PC-3 (cell line): ENCODE measurements around the gene KCTD17. TPM values are rescaled to one million over a fixed set of nuclear protein-coding genes. Genes with fewer than 3 reads are reported as not detected.

ENCODE experiments used
- ATAC-seq: fragments of 200-7000 bp; cut with Tn5 transposase; 2 replicates; pipeline ENCODE4 v1.9.1; 2020; ENCODE audit warnings: mild to moderate bottlenecking, moderate library complexity
- BruUV-seq: library from RNA; stranded (reverse); fragments of 400-500 nt; replicated peaks from 2 replicates; lab custom pipeline; 2021; lab: Mats Ljungman, UMichigan
- CTCF ChIA-PET: fragments of 300-600 bp; sonication (Branson Sonifier 250); formaldehyde crosslinking; loops from one replicate; lab custom pipeline; 2022; ENCODE audit warnings: antibody characterized with exemption; lab: Charles Lee
- POLR2A ChIA-PET: fragments of 300-600 bp; sonication (Branson Sonifier 250); formaldehyde crosslinking; loops from one replicate; lab custom pipeline; 2022; ENCODE audit warnings: antibody characterized with exemption; ENCODE audit not compliant: unreplicated experiment; lab: Charles Lee
- DNase-seq: peaks from one replicate; pipeline ENCODE4 v3.0.0-alpha.2; 2015
- H2AFZ ChIP-seq: fragments of 300-600 bp; sonication (generic); 2 replicates; pipeline ENCODE4 v1.6.0; 2016; ENCODE audit warnings: antibody characterized with exemption, low read length
- H3F3A ChIP-seq: fragments of 300-600 bp; sonication (generic); one replicate; pipeline ENCODE4 v1.6.0; 2017; ENCODE audit warnings: antibody characterized with exemption, low read length, control low read depth, mild to moderate bottlenecking; ENCODE audit not compliant: unreplicated experiment
- H3K27ac ChIP-seq: fragments of 300-600 bp; sonication (generic); 2 replicates; pipeline ENCODE4 v1.5.1; 2016; ENCODE audit warnings: mild to moderate bottlenecking, low read length
- H3K27me3 ChIP-seq: fragments of 300-600 bp; sonication (generic); 2 replicates; pipeline ENCODE4 v1.6.1; 2016; ENCODE audit warnings: low read length, mixed read lengths
- H3K36me3 ChIP-seq: fragments of 300-600 bp; sonication (generic); 2 replicates; pipeline ENCODE4 v1.6.1; 2016; ENCODE audit warnings: low read depth, mixed run types, low read length, mixed read lengths
- H3K4me1 ChIP-seq: fragments of 300-600 bp; sonication (generic); 2 replicates; pipeline ENCODE4 v1.5.1; 2016; ENCODE audit warnings: low read length; ENCODE audit not compliant: insufficient read depth
- H3K4me2 ChIP-seq: fragments of 300-600 bp; sonication (generic); 2 replicates; pipeline ENCODE4 v1.6.0; 2016; ENCODE audit warnings: low read length
- H3K4me3 ChIP-seq: fragments of 300-600 bp; sonication (generic); 2 replicates; pipeline ENCODE4 v1.5.1; 2016; ENCODE audit warnings: mild to moderate bottlenecking, low read length, mixed read lengths
- H3K79me2 ChIP-seq: fragments of 300-600 bp; sonication (generic); 2 replicates; pipeline ENCODE4 v1.6.1; 2017; ENCODE audit warnings: low read length, mixed read lengths
- H3K9ac ChIP-seq: fragments of 300-600 bp; sonication (generic); 2 replicates; pipeline ENCODE4 v1.6.0; 2016; ENCODE audit warnings: mild to moderate bottlenecking, low read length
- H3K9me2 ChIP-seq: fragments of 300-600 bp; sonication (generic); replicated peaks from 2 replicates; pipeline ENCODE4 v1.6.1; 2016; ENCODE audit warnings: mixed run types, low read length, mixed read lengths
- H3K9me3 ChIP-seq: fragments of 300-600 bp; sonication (generic); 2 replicates; pipeline ENCODE4 v1.6.1; 2016; ENCODE audit warnings: low read length, mixed read lengths
- H4K20me1 ChIP-seq: fragments of 300-600 bp; sonication (generic); 2 replicates; pipeline ENCODE4 v1.6.1; 2016; ENCODE audit warnings: low read length, mixed read lengths
- EZH2 ChIP-seq: fragments of 300-600 bp; sonication (generic); IDR thresholded peaks from one replicate; pipeline ENCODE4 v1.6.1; 2017; ENCODE audit warnings: antibody characterized with exemption, mild to moderate bottlenecking, low read length; ENCODE audit not compliant: unreplicated experiment
- EZH2phosphoT487 ChIP-seq: fragments of 300-600 bp; sonication (generic); IDR thresholded peaks from 2 replicates; pipeline ENCODE4 v1.6.1; 2018; ENCODE audit warnings: mild to moderate bottlenecking, antibody characterized with exemption, low read length, borderline replicate concordance
- intact Hi-C: fragments of 100-400 bp; cut with micrococcal nuclease; formaldehyde crosslinking; loops from 2 replicates; pipeline ENCODE4 v1.9.0; 2023
- total RNA-seq: library from RNA; depleted of rRNA; stranded (reverse); fragments of >200 nt; gene quantifications from 2 replicates; pipeline ENCODE4 v1.2.3, GENCODE V29; 2014
- TF ChIP-seq, protein P1 (sequence below): fragments of 300-600 bp; sonication (generic); conservative IDR thresholded peaks from 2 replicates; pipeline ENCODE4 v1.5.1; 2017; ENCODE audit warnings: antibody characterized with exemption, low read depth, mild to moderate bottlenecking, low read length

Gene KCTD17
- total RNA-seq, 1 experiment from 2014 or later, result 25.9 TPM

DNA sequence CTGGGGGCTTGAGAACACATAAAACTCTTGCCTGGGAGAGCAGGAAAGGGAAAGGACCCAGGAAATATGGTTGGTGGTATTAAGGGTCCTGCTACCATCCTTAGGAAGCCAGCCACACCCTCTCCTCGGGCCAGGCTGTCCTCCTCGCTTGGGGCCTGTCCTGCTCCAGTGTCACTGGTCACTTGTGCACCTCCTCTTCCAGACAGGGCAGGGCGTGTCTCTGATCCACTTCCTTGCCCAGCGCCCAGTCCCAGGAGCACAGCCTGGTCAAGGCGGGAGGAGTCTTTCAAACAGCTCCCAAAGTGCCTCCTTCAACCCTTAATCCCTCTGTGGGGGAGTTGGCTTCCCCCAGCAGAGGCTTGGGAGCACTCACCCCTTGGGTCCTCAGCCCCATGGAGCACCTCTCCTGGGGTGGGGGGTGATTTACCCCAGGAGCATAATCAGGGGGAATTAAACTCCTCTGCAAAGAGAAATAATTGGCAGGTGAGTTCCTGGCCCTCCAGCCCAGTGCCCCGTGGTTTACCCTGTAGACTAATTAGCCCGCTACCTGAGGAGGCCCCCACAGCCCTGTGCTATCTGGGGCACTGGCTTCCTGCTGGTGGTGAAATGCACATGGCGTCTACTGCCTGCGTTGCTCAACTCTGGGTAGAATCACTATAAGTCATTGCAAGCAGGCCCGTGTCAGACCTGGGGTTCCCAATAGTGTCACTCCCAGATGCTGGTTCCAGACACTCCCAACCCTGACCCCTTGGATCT, 49.9 kb downstream of the KCTD17 start:
- CTCF ChIA-PET, result no interaction called here
- no peaks in the 10 kb centered on the region for H3K36me3 ChIP-seq
- no peak overlapping the region for H3K4me2 ChIP-seq
- H3K27me3 ChIP-seq, result no peaks in the 10 kb centered on the region
- no peaks in the 10 kb centered on the region for H3K9me3 ChIP-seq
- H3K4me1 ChIP-seq, result no peaks in the 10 kb centered on the region
- H3K9me2 ChIP-seq, result no peaks in the 10 kb centered on the region
- POLR2A ChIA-PET, result no interaction called here
- ATAC-seq, result no peak
- H3K79me2 ChIP-seq, result no peaks in the 10 kb centered on the region
- DNase-seq, result no peak
- no TSS peak for BruUV-seq
- H2AFZ ChIP-seq, result no peak overlapping the region
- H3K27ac ChIP-seq, result no peak overlapping the region
- no peak for TF ChIP-seq EZH2phosphoT487
- TF ChIP-seq, protein P1, sequence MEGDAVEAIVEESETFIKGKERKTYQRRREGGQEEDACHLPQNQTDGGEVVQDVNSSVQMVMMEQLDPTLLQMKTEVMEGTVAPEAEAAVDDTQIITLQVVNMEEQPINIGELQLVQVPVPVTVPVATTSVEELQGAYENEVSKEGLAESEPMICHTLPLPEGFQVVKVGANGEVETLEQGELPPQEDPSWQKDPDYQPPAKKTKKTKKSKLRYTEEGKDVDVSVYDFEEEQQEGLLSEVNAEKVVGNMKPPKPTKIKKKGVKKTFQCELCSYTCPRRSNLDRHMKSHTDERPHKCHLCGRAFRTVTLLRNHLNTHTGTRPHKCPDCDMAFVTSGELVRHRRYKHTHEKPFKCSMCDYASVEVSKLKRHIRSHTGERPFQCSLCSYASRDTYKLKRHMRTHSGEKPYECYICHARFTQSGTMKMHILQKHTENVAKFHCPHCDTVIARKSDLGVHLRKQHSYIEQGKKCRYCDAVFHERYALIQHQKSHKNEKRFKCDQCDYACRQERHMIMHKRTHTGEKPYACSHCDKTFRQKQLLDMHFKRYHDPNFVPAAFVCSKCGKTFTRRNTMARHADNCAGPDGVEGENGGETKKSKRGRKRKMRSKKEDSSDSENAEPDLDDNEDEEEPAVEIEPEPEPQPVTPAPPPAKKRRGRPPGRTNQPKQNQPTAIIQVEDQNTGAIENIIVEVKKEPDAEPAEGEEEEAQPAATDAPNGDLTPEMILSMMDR, result no peak
- no peaks in the 10 kb centered on the region for H3F3A ChIP-seq
- intact Hi-C loops, result no loop called here
- H3K4me3 ChIP-seq, result no peak overlapping the region
- no peaks in the 10 kb centered on the region for H4K20me1 ChIP-seq
- no peak overlapping the region for H3K9ac ChIP-seq

DNA sequence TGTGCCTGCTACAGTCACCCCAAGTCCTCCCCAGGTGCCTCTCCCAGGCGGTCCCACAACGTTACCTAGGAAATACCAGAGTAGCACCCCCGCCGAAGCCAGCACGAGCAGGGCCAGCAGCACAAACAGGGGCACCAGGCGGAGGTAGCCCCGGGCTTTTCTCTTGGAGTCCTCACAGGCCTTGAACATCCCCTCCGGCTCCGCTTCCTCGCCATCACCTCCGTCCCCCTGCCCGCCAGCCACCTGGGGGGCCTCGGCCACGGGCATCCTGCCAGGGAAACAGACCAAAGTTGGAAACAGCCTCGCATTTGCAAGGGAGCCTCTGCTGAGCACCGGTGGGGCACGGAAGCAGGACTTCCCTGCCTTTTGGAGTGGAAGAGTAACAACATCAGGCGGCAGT, 51.6 kb downstream of the KCTD17 start:
- no peaks in the 10 kb centered on the region for H4K20me1 ChIP-seq
- no peak overlapping the region for H3K4me2 ChIP-seq
- CTCF ChIA-PET, result no interaction called here
- H3K9me3 ChIP-seq, result no peaks in the 10 kb centered on the region
- BruUV-seq, result no TSS peak
- H3K4me1 ChIP-seq, result no peaks in the 10 kb centered on the region
- DNase-seq (no peak), ATAC-seq (no peak)
- POLR2A ChIA-PET, result no interaction called here
- TF ChIP-seq, protein P1, result no peak
- TF ChIP-seq EZH2, result no peak
- TF ChIP-seq EZH2phosphoT487, result no peak
- H3K27ac ChIP-seq, result no peak overlapping the region
- H3F3A ChIP-seq, result no peaks in the 10 kb centered on the region
- no peak overlapping the region for H3K4me3 ChIP-seq
- H2AFZ ChIP-seq, result no peak overlapping the region
- no peak overlapping the region for H3K9ac ChIP-seq
- H3K9me2 ChIP-seq, result no peaks in the 10 kb centered on the region
- no peaks in the 10 kb centered on the region for H3K79me2 ChIP-seq
- intact Hi-C loops, result no loop called here
- no peaks in the 10 kb centered on the region for H3K27me3 ChIP-seq
- no peaks in the 10 kb centered on the region for H3K36me3 ChIP-seq

DNA sequence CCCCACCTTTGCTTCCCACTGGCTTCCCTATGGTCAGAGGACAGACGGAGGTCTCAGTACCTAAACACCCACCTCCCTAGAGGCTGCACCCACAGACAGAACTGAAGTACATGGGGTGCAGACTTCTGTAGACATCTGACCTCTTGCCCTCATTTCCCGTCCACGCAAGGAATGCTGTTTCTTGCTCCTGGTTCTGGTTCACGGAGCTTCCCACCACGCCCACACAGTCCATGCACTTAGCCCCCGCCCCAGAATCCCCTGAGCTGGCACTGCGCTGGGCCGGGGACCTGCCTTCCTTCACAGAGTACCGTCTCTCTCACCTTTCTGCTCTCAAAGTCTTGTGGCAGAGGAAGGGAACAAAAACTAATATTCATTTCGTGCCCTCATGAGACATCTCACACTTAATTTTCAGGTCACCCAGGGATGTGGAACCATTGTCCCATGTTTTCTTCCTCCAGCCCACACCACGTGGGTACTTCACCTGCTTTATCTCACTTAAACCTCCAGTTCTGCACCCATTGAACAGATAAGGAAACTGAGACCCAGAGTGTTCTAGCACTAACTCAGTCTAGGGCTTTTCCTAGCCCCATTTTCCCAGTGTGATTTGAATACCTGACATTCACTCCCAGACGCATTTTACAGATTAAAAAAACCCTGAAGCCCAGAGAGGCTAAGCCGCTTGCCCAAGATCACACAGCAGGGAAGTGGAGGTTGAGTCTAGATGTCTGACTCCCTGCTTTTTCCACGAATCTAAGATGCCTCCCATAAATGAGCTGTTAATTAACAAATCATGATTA, 52.3 kb downstream of the KCTD17 start:
- H3K4me3 ChIP-seq, result no peak overlapping the region
- no peaks in the 10 kb centered on the region for H3K4me1 ChIP-seq
- H3K27me3 ChIP-seq, result no peaks in the 10 kb centered on the region
- H3K4me2 ChIP-seq, result no peak overlapping the region
- no TSS peak for BruUV-seq
- no peak overlapping the region for H3K9ac ChIP-seq
- H3K36me3 ChIP-seq, result no peaks in the 10 kb centered on the region
- H2AFZ ChIP-seq, result no peak overlapping the region
- H3K9me3 ChIP-seq, result no peaks in the 10 kb centered on the region
- ATAC-seq (no peak), DNase-seq (no peak)
- no peak overlapping the region for H3K27ac ChIP-seq
- ChIA-PET POLR2A (no interaction called here), CTCF (no interaction called here)
- TF ChIP-seq EZH2phosphoT487 (no peak), EZH2 (no peak)
- TF ChIP-seq, protein P1, result no peak
- no peaks in the 10 kb centered on the region for H3F3A ChIP-seq
- H3K79me2 ChIP-seq, result no peaks in the 10 kb centered on the region
- intact Hi-C loops, result no loop called here
- H4K20me1 ChIP-seq, result no peaks in the 10 kb centered on the region
- no peaks in the 10 kb centered on the region for H3K9me2 ChIP-seq
